HCT116 (cell line): ENCODE measurements around the gene TMA7. TPM values are rescaled to one million over a fixed set of nuclear protein-coding genes. Genes with fewer than 3 reads are reported as not detected.

ENCODE experiments used
- ATAC-seq: fragments of 200-7000 bp; cut with Tn5 transposase; 2 replicates; pipeline ENCODE4 v1.9.1; 2020; ENCODE audit warnings: mild to moderate bottlenecking, moderate library complexity
- BruUV-seq: library from RNA; stranded (reverse); fragments of 400-500 nt; replicated peaks from 2 replicates; lab custom pipeline; 2021; lab: Mats Ljungman, UMichigan
- CTCF ChIA-PET: fragments of 300-600 bp; sonication (Branson Sonifier 250); formaldehyde crosslinking; loops from one replicate; lab custom pipeline; 2021; ENCODE audit warnings: antibody characterized with exemption; lab: Charles Lee
- POLR2A ChIA-PET: fragments of 300-600, 350-600 bp; sonication (Branson Sonifier 250); formaldehyde crosslinking; loops from one replicate; lab custom pipeline; 2021; ENCODE audit warnings: antibody characterized with exemption; lab: Charles Lee
- RAD21 ChIA-PET, 2 experiments: fragments of 300-600 bp; sonication (Branson Sonifier 250); formaldehyde crosslinking; loops; one replicate each; lab custom pipeline; 2023; ENCODE audit warnings: low total read pairs in 2 of 2; ENCODE audit not compliant: uncharacterized antibody in 2 of 2, unreplicated experiment in 2 of 2, low non-redundant PET in 1 of 2; lab: Charles Lee
- DNase-seq: peaks from one replicate; pipeline ENCODE4 v3.0.0-alpha.2; 2010; ENCODE audit warnings: low read depth, low spot score
- H2AFZ ChIP-seq: fragments of 200-600 bp; shearing (Covaris generic), sonication (generic); 2 replicates; pipeline ENCODE4 v1.6.1; 2017; ENCODE audit warnings: low read depth, mixed run types, mixed read lengths, antibody characterized with exemption, low read length; ENCODE audit not compliant: poor library complexity, severe bottlenecking
- H3K27ac ChIP-seq: 2 replicates; pipeline ENCODE4 v1.5.1; 2012; ENCODE audit warnings: low read depth, low read length
- H3K27me3 ChIP-seq: fragments of 200-600 bp; sonication (generic); 2 replicates; pipeline ENCODE4 v1.6.1; 2016; ENCODE audit warnings: mixed run types, low read length, mixed read lengths; ENCODE audit not compliant: insufficient read depth
- H3K36me3 ChIP-seq, 2 experiments: fragments of 200-500 bp in 1 of 2; fragments of 200-600 bp in 1 of 2; sonication (Bioruptor generic) in 1 of 2; sonication (generic) in 1 of 2; 2 replicates each; pipeline versions ENCODE4 v1.5.1 to v1.6.1; 2014 to 2016; ENCODE audit warnings: low read length in 2 of 2, inconsistent platforms in 1 of 2, mixed read lengths in 1 of 2, mixed run types in 1 of 2; ENCODE audit not compliant: insufficient read depth in 2 of 2, control insufficient read depth in 1 of 2
- H3K4me1 ChIP-seq, 2 experiments: fragments of 200-600 bp in 1 of 2; sonication (generic) in 1 of 2; 2 replicates each; pipeline versions ENCODE4 v1.5.1 to v1.6.1; 2012 to 2017; ENCODE audit warnings: low read length in 2 of 2, inconsistent platforms in 1 of 2, mild to moderate bottlenecking in 1 of 2, mixed read lengths in 1 of 2, mixed run types in 1 of 2, moderate library complexity in 1 of 2; ENCODE audit not compliant: insufficient read depth in 2 of 2, control insufficient read depth in 1 of 2
- H3K4me2 ChIP-seq: fragments of 200-600 bp; sonication (generic); 2 replicates; pipeline ENCODE4 v1.6.1; 2017; ENCODE audit warnings: mixed run types, low read length, mixed read lengths
- H3K4me3 ChIP-seq, 2 experiments: fragments of 200-600 bp in 1 of 2; sonication (generic) in 1 of 2; replicated peaks in 1 of 2; 2 replicates each; pipeline ENCODE4 v1.5.1; 2011 to 2016; ENCODE audit warnings: low read length in 2 of 2, control low read depth in 1 of 2, low read depth in 1 of 2, mild to moderate bottlenecking in 1 of 2, mixed read lengths in 1 of 2, mixed run types in 1 of 2
- H3K79me2 ChIP-seq: fragments of 200-600 bp; sonication (generic); 2 replicates; pipeline ENCODE4 v1.6.1; 2017; ENCODE audit warnings: mild to moderate bottlenecking, mixed run types, low read length, moderate library complexity, mixed read lengths; ENCODE audit not compliant: insufficient read depth
- H3K9ac ChIP-seq: fragments of 200-600 bp; sonication (generic); 2 replicates; pipeline ENCODE4 v1.6.1; 2016; ENCODE audit warnings: low read length, mixed read lengths
- H3K9me2 ChIP-seq: fragments of 200-600 bp; sonication (generic), shearing (Covaris generic); 2 replicates; pipeline ENCODE4 v1.6.1; 2017; ENCODE audit warnings: mixed run types, mild to moderate bottlenecking, moderate library complexity; ENCODE audit not compliant: insufficient read depth
- H3K9me3 ChIP-seq, 2 experiments: fragments of 200-500 bp in 1 of 2; fragments of 200-600 bp in 1 of 2; sonication (Bioruptor generic) in 1 of 2; sonication (generic) in 1 of 2; 2 replicates each; pipeline ENCODE4 v1.6.1; 2014 to 2017; ENCODE audit warnings: low read length in 2 of 2, mixed read lengths in 2 of 2, inconsistent platforms in 1 of 2, low read depth in 1 of 2, mild to moderate bottlenecking in 1 of 2, mixed run types in 1 of 2, moderate library complexity in 1 of 2; ENCODE audit not compliant: control insufficient read depth in 1 of 2, insufficient read depth in 1 of 2
- H4K20me1 ChIP-seq: fragments of 200-600 bp; sonication (generic), shearing (Covaris generic); 2 replicates; pipeline ENCODE4 v1.6.1; 2017; ENCODE audit warnings: mixed run types, mild to moderate bottlenecking, moderate library complexity; ENCODE audit not compliant: insufficient read depth
- CEBPB ChIP-seq: IDR thresholded peaks from 2 replicates; pipeline ENCODE4 v1.6.1; 2012; ENCODE audit warnings: low read depth
- EGR1 ChIP-seq: IDR thresholded peaks from 2 replicates; pipeline ENCODE4 v1.6.1; 2012; ENCODE audit warnings: low read depth
- ELF1 ChIP-seq: IDR thresholded peaks from 2 replicates; pipeline ENCODE4 v1.6.1; 2012; ENCODE audit warnings: low read depth, borderline replicate concordance
- FOSL1 ChIP-seq: IDR thresholded peaks from 2 replicates; pipeline ENCODE4 v1.6.1; 2012; ENCODE audit warnings: low read depth
- JUND ChIP-seq: IDR thresholded peaks from 2 replicates; pipeline ENCODE4 v1.6.1; 2012
- POLR2A ChIP-seq: IDR thresholded peaks from 2 replicates; pipeline ENCODE4 v1.7.0; 2011; ENCODE audit warnings: borderline replicate concordance; ENCODE audit not compliant: insufficient read depth, insufficient read length; ENCODE audit errors: extremely low read depth
- RAD21 ChIP-seq: IDR thresholded peaks from 2 replicates; pipeline ENCODE4 v1.6.1; 2012; ENCODE audit warnings: low read depth, mild to moderate bottlenecking
- REST ChIP-seq: IDR thresholded peaks from 2 replicates; pipeline ENCODE4 v1.6.1; 2012; ENCODE audit warnings: low read depth
- SIN3A ChIP-seq: IDR thresholded peaks from 2 replicates; pipeline ENCODE4 v1.6.1; 2012; ENCODE audit warnings: low read depth
- SP1 ChIP-seq: IDR thresholded peaks from 2 replicates; pipeline ENCODE4 v1.6.1; 2012; ENCODE audit warnings: low read depth
- SRF ChIP-seq: IDR thresholded peaks from 2 replicates; pipeline ENCODE4 v1.6.1; 2012; ENCODE audit warnings: low read depth
- intact Hi-C: fragments of 100-400 bp; cut with micrococcal nuclease; formaldehyde crosslinking; loops from 2 replicates; pipeline ENCODE4 v1.10.0; 2022
- total RNA-seq: library from RNA; stranded (reverse); gene quantifications from one replicate; pipeline ENCODE4 v1.2.1, GENCODE V29; 2021; ENCODE audit not compliant: unreplicated experiment
- TF ChIP-seq, protein P1 (sequence below): IDR thresholded peaks from 2 replicates; pipeline ENCODE4 v1.6.1; 2011; ENCODE audit warnings: mild to moderate bottlenecking, low read length, moderate library complexity; ENCODE audit not compliant: insufficient replicate concordance; ENCODE audit errors: extremely low read depth
- TF ChIP-seq, protein P2 (sequence below), 3 experiments: fragments of 200-600 bp in 1 of 3; sonication (generic) in 1 of 3; IDR thresholded peaks in 2 of 3; conservative IDR thresholded peaks in 1 of 3; 2 replicates each; pipeline ENCODE4 v1.5.1; 2012 to 2017; ENCODE audit warnings: low read depth in 2 of 3, low read length in 2 of 3, antibody characterized with exemption in 1 of 3, borderline replicate concordance in 1 of 3, control low read depth in 1 of 3, mild to moderate bottlenecking in 1 of 3, mixed read lengths in 1 of 3, mixed run types in 1 of 3, moderate library complexity in 1 of 3; ENCODE audit not compliant: insufficient read depth in 1 of 3

TMA7 gene
- total RNA-seq, 1 experiment from 2014 or later = 334 TPM

GRCh38 chr3:48409291-48410201 lies 30.5 kb upstream of the TMA7 start:
- DNase-seq = no peak
- TF ChIP-seq JUND (no peak), RAD21 (no peak), ELF1 (no peak), EGR1 (no peak), FOSL1 (no peak), SIN3A (no peak), CEBPB (no peak), SRF (no peak), POLR2A (no peak), SP1 (no peak), REST (no peak)
- TF ChIP-seq, protein P1, sequence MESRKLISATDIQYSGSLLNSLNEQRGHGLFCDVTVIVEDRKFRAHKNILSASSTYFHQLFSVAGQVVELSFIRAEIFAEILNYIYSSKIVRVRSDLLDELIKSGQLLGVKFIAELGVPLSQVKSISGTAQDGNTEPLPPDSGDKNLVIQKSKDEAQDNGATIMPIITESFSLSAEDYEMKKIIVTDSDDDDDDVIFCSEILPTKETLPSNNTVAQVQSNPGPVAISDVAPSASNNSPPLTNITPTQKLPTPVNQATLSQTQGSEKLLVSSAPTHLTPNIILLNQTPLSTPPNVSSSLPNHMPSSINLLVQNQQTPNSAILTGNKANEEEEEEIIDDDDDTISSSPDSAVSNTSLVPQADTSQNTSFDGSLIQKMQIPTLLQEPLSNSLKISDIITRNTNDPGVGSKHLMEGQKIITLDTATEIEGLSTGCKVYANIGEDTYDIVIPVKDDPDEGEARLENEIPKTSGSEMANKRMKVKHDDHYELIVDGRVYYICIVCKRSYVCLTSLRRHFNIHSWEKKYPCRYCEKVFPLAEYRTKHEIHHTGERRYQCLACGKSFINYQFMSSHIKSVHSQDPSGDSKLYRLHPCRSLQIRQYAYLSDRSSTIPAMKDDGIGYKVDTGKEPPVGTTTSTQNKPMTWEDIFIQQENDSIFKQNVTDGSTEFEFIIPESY = no peak
- TF ChIP-seq, protein P2, sequence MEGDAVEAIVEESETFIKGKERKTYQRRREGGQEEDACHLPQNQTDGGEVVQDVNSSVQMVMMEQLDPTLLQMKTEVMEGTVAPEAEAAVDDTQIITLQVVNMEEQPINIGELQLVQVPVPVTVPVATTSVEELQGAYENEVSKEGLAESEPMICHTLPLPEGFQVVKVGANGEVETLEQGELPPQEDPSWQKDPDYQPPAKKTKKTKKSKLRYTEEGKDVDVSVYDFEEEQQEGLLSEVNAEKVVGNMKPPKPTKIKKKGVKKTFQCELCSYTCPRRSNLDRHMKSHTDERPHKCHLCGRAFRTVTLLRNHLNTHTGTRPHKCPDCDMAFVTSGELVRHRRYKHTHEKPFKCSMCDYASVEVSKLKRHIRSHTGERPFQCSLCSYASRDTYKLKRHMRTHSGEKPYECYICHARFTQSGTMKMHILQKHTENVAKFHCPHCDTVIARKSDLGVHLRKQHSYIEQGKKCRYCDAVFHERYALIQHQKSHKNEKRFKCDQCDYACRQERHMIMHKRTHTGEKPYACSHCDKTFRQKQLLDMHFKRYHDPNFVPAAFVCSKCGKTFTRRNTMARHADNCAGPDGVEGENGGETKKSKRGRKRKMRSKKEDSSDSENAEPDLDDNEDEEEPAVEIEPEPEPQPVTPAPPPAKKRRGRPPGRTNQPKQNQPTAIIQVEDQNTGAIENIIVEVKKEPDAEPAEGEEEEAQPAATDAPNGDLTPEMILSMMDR (IDR thresholded peaks at IDR 0.05 in 2 of 3, conservative IDR thresholded peaks at IDR 0.05 in 1 of 3; ENCODE audit: borderline replicate concordance in 1 of 3, insufficient read depth in 1 of 3, low read depth in 2 of 3, low read length in 2 of 3) = no peak
- intact Hi-C loops = no loop called here
- no peak for ATAC-seq
- Histone ChIP-seq H2AFZ (no peak overlapping the region), H4K20me1 (no peaks in the 10 kb centered on the region), H3K4me2 (no peak overlapping the region), H3K27ac (no peak overlapping the region), H3K36me3 (peaks cover 2 to 3% of the 10 kb centered on the region in 2 experiments; a peak in 2 of 4 replicates), H3K79me2 (no peaks in the 10 kb centered on the region), H3K9me2 (no peaks in the 10 kb centered on the region), H3K9ac (no peak overlapping the region), H3K27me3 (no peaks in the 10 kb centered on the region), H3K9me3 (no peaks in the 10 kb centered on the region), H3K4me3 (no peak overlapping the region), H3K4me1 (peaks cover 0 to 7% of the 10 kb centered on the region in 2 experiments; a peak in 1 of 4 replicates)
- ChIA-PET RAD21 (interaction anchor here in 1 of 2 experiments (0.7 kb wide), 1 partner anchor 27 kb away, joined by 3 read pairs; no protein-coding TSS in a partner anchor), POLR2A (no interaction called here), CTCF (interaction anchor here (2.6 kb wide), 1 partner anchor 26 kb away, joined by 17 read pairs; no protein-coding TSS in a partner anchor)
- BruUV-seq = no TSS peak
